Measurements from ENCODE around the gene ALKBH4. TPM values are rescaled to one million over a fixed set of nuclear protein-coding genes. Genes with fewer than 3 reads are reported as not detected.
"Not testable (repeated sequence)": the region's sequence is repeated elsewhere in the genome, so short reads cannot be mapped to it uniquely, and the experiment has no call there.

Gene ALKBH4
- polyA plus RNA-seq, 2 of the 4 experiments (the other 2 are of a cell fraction): 4.0 to 8.8 TPM

GRCh38 chr7:102457352-102457924 is 7.2 kb downstream of the ALKBH4 start (continued):
- TF ChIP-seq EHMT2 (IDR thresholded peaks at IDR 0.05; ENCODE audit: low read depth) (no peak), TFCP2L1 (CRISPR knock-in tag; IDR thresholded peaks at IDR 0.05) (no peak)

- Histone ChIP-seq H3K4me1 (no peaks in the 10 kb centered on the region), H3K4me3 (no peak overlapping the region), H3K4me2 (no peak overlapping the region), H3K9me3 (no peaks in the 10 kb centered on the region), H3K27ac (no peak overlapping the region)
- ATAC-seq (no peak), DNase-seq (ENCODE audit: low read depth in 1 of 2, low spot score in 1 of 2) (no peak), FAIRE-seq (no peak)
- POLR2A ChIA-PET: interaction anchor here (0.8 kb wide), 1 partner anchor 8 kb away, joined by 4 read pairs; the partner anchor contains the start of genes ALKBH4 and LRWD1
- CTCF ChIA-PET: interaction anchor here (0.5 to 2.2 kb wide), 8 partner anchors 11 to 59 kb away, joined by 3 to 7 read pairs (median 4); no protein-coding TSS in a partner anchor
- WGBS (ENCODE audit: missing lambda C conversion rate): 76% methylated on average over 10 of the region's 10 CpGs
- TF ChIP-seq FOXS1 (CRISPR knock-in tag; IDR thresholded peaks at IDR 0.05) (no peak), MAX (IDR thresholded peaks at IDR 0.05) (no peak), CEBPB (IDR thresholded peaks at IDR 0.05) (no peak), SMC3 (IDR thresholded peaks at IDR 0.05) (no peak), ESRRA (IDR thresholded peaks at IDR 0.05; ENCODE audit: borderline replicate concordance, low read length) (no peak), JUN (IDR thresholded peaks at IDR 0.05) (no peak), ZSCAN20 (CRISPR knock-in tag; IDR thresholded peaks at IDR 0.05) (no peak), TP53 (CRISPR knock-in tag; IDR thresholded peaks at IDR 0.05) (no peak), HOXA7 (CRISPR knock-in tag; IDR thresholded peaks at IDR 0.05) (no peak), NFE2L2 (conservative IDR thresholded peaks at IDR 0.05; ENCODE audit: low read length) (no peak), MAZ (IDR thresholded peaks at IDR 0.05; ENCODE audit: borderline replicate concordance, low read depth, low read length) (no peak), HEYL (CRISPR knock-in tag; IDR thresholded peaks at IDR 0.05) (no peak), RNF2 (IDR thresholded peaks at IDR 0.05; ENCODE audit: borderline replicate concordance, low read depth) (no peak)
Observed at GRCh38 chr7:102456327-102456726, 8.3 kb downstream of the ALKBH4 start.

GRCh38 chr7:102455596-102455995 is 9.1 kb downstream of the ALKBH4 start:
- POLR2A ChIA-PET: no interaction called here
- Histone ChIP-seq H3K9me3 (no peaks in the 10 kb centered on the region), H3K4me2 (no peak overlapping the region), H3K27ac (no peak overlapping the region), H3K4me1 (no peaks in the 10 kb centered on the region), H3K4me3 (no peak overlapping the region)
- ATAC-seq: no peak; a peak in 1 of 6 replicates
- TF ChIP-seq KDM1A (IDR thresholded peaks at IDR 0.05; ENCODE audit: low read depth) (no peak), CHD4 (IDR thresholded peaks at IDR 0.05; ENCODE audit: borderline replicate concordance) (no peak), ZC3H11A (IDR thresholded peaks at IDR 0.05) (no peak), FOSB (CRISPR knock-in tag; IDR thresholded peaks at IDR 0.05) (no peak), RAD21 (conservative IDR thresholded peaks at IDR 0.05 in 1 of 2, IDR thresholded peaks at IDR 0.05 in 1 of 2) (no peak), POLR2AphosphoS2 (conservative IDR thresholded peaks at IDR 0.05; ENCODE audit: low read length) (no peak), ELK1 (IDR thresholded peaks at IDR 0.05; ENCODE audit: low read depth, low read length) (no peak), CHD2 (IDR thresholded peaks at IDR 0.05; ENCODE audit: low read length, partially characterized antibody) (no peak)
- no peak for DNase-seq (ENCODE audit: low read depth in 1 of 2, low spot score in 1 of 2)
- FAIRE-seq: no peak
- 84% methylated on average over 11 of the region's 11 CpGs for WGBS (ENCODE audit: missing lambda C conversion rate)
- CTCF ChIA-PET: interaction anchor here (0.7 to 2.2 kb wide), 5 partner anchors 11 to 58 kb away, joined by 3 to 7 read pairs (median 4); no protein-coding TSS in a partner anchor

GRCh38 chr7:102454932-102455331 is 9.7 kb downstream of the ALKBH4 start:
- H3K27ac ChIP-seq; DNase-seq (ENCODE audit: low read depth in 1 of 2, low spot score in 1 of 2); FAIRE-seq; H3K4me2 ChIP-seq; ATAC-seq; POLR2A ChIA-PET; H3K9me3 ChIP-seq; H3K4me3 ChIP-seq; H3K4me1 ChIP-seq: not testable (repeated sequence)
- 90% methylated on average over 10 of the region's 10 CpGs for WGBS (ENCODE audit: missing lambda C conversion rate)
- CTCF ChIA-PET: interaction anchor here (0.7 to 2.2 kb wide), 4 partner anchors 12 to 51 kb away, joined by 3 to 7 read pairs (median 4); no protein-coding TSS in a partner anchor
